SK-N-MC (cell line): ENCODE measurements around the gene LRIG1.

Source experiments
- EZH2 ChIP-seq: fragments of 200-600 bp; sonication (generic); IDR thresholded peaks from one replicate; pipeline ENCODE4 v1.6.1; 2017; ENCODE audit warnings: antibody characterized with exemption
- POLR2AphosphoS5 ChIP-seq: IDR thresholded peaks from 2 replicates; pipeline ENCODE4 v1.6.1; 2012; ENCODE audit warnings: mild to moderate bottlenecking, low read depth, low read length, borderline replicate concordance

- TF ChIP-seq POLR2AphosphoS5 (no peak), EZH2 (no peak)
These were observed 58.3 kb downstream of the LRIG1 start for GRCh38 chr3:66442254-66443117.
